GM21360 (cell line): ENCODE measurements around the gene UNC5B.

ENCODE experiments used
- ATAC-seq: cut with Tn5 transposase; IDR thresholded peaks from one replicate; pipeline ENCODE4 v1.9.1; 2021; ENCODE audit warnings: mild to moderate bottlenecking, moderate library complexity; ENCODE audit not compliant: unreplicated experiment

Gene UNC5B

GRCh38 chr10:71239131-71239915, 27.0 kb downstream of the UNC5B start:
- ATAC-seq: no peak

GRCh38 chr10:71239946-71240795, 27.8 kb downstream of the UNC5B start:
- no peak for ATAC-seq

- no peak for ATAC-seq
These were observed 28.9 kb downstream of the UNC5B start for GRCh38 chr10:71241114-71241829.

- ATAC-seq: no peak
These were observed 29.7 kb downstream of the UNC5B start for GRCh38 chr10:71241830-71242621.

- ATAC-seq: no peak
These were observed 30.2 kb downstream of the UNC5B start for GRCh38 chr10:71242622-71243009.

GRCh38 chr10:71243756-71244395, 31.5 kb downstream of the UNC5B start:
- no peak for ATAC-seq

- ATAC-seq: no peak
These were observed 32.4 kb downstream of the UNC5B start for GRCh38 chr10:71244431-71245419.

GRCh38 chr10:71245420-71246325, 33.3 kb downstream of the UNC5B start:
- no peak for ATAC-seq

- no peak for ATAC-seq
These were observed 34.4 kb downstream of the UNC5B start for GRCh38 chr10:71246591-71247413.

GRCh38 chr10:71247414-71247705, 35.0 kb downstream of the UNC5B start:
- no peak for ATAC-seq

GRCh38 chr10:71247804-71248203, 35.4 kb downstream of the UNC5B start:
- no peak for ATAC-seq

GRCh38 chr10:71248210-71248609, 35.8 kb downstream of the UNC5B start:
- ATAC-seq: no peak

GRCh38 chr10:71249996-71250395, 37.6 kb downstream of the UNC5B start:
- no peak for ATAC-seq

GRCh38 chr10:71250405-71250804, 38.0 kb downstream of the UNC5B start:
- ATAC-seq: no peak

GRCh38 chr10:71250842-71251241, 38.5 kb downstream of the UNC5B start:
- ATAC-seq: no peak

GRCh38 chr10:71251319-71251718, 38.9 kb downstream of the UNC5B start:
- ATAC-seq: no peak

- no peak for ATAC-seq
These were observed 39.9 kb downstream of the UNC5B start for GRCh38 chr10:71252220-71252619.
